Suppressor macrophage (primary cell): ENCODE measurements around the gene ISG15.
A peak's percentile ranks its signal among the peaks of the same experiment; 100 is the strongest.

Source experiments
- DNase-seq, 4 experiments: peaks; one replicate each; pipeline ENCODE4 v3.0.0-alpha.2; 2020 to 2022
- total RNA-seq, 17 experiments: gene quantifications; one replicate each; lab custom pipeline; 2026; ENCODE audit warnings: mixed read lengths in 6 of 17, inconsistent platforms in 3 of 17; lab: John Stamatoyannopoulos, UW

Gene ISG15
- total RNA-seq = 8.6 to 4,006 (median 24.5) reads per million in 17 experiments

DNA sequence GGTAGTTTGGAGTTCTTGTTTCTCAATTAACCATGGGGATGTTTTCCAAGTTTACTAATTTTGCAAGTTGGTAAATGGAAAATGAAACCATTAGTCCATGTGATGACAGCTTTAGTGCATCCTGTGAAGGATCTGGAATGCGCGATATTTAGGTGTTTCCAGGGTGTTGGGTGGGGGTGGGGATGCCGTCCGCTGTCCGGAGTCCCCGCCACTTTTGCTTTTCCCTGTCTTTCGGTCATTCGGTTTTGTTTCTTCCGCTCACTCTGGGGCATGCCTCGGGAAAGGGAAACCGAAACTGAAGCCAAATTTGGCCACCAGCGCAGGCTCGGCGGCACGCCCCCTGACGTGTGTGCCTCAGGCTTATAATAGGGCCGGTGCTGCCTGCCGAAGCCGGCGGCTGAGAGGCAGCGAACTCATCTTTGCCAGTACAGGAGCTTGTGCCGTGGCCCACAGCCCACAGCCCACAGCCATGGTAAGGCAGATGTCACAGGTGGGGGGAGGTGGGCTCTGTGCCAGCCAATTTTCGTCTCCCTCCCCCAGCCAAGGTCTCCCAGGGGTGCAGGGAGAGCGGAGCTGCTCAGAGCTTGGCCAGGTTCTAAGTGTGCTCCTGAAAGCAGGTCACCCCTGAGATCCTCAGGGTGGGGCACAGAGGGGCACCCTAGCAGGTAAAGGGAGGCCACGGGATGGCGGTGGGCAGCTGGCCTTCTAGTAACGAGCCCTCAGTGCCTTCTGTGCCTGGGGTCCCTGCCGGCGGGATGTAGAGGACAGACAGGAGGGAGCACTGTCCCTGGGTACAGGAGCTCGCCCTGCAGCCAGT lies at the start of gene ISG15:
TSS of gene ISG15 (plus strand) at position 393 of the 817 bp plus-strand sequence. CDS start at position 470, 77 bp downstream.
- peak; percentile 91 to 95 (median 93) for DNase-seq

DNA sequence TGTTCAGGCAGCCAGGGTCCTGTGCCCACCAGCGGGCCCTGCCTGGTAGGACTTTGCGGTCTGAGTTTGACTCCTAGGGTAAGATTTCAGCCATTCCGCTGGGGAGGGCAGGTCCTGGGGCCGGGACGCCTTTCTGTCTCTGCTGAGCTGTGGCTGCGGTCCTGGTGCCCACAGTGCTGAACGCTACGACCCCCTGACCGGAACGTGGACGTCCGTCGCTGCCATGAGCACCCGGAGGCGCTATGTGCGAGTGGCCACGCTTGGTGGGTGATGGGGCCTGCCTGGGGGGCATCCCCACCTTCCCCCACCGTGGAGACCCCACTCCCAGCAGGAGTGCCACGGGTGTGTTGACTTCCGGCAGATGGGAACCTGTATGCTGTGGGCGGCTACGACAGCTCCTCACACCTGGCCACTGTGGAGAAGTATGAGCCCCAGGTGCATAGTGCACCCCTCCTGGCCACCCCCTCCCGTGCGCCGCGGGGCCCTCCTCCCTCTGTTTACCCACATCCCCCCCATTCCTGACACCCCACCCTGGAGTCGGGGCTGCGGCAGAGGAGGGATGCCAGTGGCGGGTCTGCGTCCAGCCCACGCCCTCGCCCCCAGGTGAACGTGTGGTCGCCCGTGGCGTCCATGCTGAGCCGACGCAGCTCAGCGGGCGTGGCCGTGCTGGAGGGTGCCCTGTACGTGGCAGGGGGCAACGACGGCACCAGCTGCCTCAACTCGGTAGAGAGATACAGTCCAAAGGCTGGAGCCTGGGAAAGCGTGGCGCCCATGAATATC lies 49.4 kb upstream of the ISG15 start:
- DNase-seq = no peak

DNA sequence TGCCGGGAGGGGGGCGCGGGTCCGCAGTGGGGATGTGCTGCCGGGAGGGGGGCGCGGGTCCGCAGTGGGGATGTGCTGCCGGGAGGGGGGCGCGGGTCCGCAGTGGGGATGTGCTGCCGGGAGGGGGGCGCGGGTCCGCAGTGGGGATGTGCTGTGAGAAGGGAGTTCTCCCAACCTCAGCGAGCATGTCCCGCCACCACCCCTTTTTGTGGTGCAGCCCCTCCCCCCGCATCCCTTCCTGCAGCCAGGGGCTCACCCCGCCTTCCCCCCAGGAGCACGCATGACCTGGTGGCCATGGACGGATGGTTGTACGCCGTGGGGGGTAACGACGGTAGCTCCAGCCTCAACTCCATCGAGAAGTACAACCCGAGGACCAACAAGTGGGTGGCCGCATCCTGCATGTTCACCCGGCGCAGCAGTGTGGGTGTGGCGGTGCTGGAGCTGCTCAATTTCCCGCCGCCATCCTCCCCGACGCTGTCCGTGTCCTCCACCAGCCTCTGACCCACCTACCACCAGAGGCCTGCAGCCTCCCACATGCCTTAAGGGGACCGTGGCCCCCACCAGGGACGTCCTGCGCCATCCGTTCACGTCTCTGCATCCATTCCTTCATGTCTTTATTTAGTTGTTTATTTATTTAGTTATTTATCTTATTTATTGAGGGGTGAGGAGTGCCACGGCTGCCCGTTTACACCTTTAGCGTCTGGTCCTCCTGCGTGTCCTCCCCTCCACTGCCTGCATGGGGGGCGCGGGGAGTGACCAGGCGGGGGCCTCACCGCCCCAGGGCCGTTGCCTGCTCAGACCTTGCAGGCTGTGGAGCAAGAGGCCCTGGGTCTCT lies 48.4 kb upstream of the ISG15 start:
- no peak for DNase-seq

DNA sequence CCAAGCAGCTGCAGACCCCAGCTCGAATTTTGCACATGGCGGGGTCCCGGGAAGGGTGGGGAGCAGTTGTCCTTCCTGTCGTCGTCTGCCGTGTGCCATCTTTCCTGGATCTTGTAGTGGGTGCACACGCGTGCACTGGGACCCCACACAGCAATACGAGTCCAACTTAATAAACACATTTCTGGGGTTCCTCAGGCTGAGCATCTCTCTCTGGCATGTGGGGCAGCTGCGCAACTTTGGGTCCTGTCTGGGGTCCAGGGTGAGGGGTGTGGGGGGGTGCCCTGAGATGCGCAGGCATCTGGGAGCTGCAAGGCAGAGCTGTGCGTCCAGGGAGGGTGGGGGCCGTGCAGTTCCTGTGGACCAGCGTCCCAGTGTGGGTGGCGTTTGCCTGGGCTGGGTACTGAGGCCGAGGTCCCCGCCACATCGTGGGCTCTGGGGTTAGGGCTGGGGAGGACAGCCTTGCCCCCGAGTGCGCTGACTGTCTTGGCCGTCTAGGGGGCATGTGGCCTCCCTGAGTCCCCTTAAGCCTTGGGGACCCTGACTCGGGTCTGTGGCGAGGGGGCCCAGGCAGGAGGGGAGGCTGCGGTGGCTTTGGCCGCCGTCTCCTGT lies 47.7 kb upstream of the ISG15 start:
- DNase-seq = no peak

DNA sequence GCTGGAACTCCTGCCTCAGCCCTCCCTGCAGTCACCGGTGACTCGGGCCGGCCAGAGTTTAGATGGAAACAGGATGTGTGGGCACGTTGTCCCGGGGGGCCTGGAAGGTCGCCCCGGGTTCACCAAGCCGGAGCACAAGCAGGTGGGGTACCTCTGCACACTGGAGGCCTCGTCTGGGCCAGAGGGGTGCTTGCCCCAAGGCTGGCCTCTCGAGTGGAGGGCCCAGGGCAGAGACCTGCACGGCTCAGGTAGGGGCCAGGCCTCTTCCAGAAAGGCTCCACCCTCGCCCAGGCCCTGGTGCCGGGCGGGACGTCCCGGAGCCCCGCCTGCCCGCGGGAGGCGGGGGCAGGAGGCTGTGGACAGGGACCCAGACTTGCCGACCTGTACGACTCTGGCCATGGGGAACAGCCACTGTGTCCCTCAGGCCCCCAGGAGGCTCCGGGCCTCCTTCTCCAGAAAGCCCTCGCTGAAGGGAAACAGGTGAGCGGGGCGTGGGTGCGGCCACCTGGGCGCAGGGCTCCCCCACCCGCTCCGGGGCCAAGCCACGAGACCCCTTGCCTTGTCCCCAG lies 47.1 kb upstream of the ISG15 start, which contains the start of gene PLEKHN1:
TSS of gene PLEKHN1 (plus strand) at position 348 of the 569 bp plus-strand sequence. CDS start at position 398, 50 bp downstream.
- peak in 3 of 4 experiments; percentile 27 to 66 (median 52) for DNase-seq

DNA sequence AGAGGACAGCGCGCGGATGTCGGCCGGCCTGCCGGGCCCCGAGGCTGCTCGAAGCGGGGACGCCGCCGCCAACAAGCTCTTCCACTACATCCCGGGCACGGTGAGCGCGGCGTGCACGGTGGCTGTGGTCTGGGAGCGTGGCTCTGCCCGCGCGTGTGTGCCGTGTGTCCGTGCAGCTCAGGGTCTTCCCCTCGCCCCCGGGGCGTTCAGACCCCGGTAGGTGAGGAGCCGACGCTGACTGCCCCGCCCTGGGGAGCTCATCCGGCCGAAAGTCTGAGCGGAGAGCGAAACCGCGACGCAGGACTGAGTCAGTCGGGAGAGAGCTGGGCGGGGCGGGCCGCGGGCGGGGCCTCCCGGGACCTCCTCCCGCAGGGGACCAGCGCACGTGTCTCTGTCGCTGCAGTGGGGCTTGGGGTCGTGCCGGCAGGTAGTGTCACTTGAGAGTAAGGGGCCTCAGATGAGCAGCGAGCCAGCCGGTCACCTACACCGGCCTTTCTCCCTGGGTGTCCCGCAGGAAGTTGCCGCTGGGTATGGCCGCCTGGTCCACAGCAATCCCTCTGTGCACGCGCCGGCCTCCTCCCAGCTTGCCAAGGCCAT lies 46.5 kb upstream of the ISG15 start:
- DNase-seq = peak; percentile 49 to 79 (median 62)

DNA sequence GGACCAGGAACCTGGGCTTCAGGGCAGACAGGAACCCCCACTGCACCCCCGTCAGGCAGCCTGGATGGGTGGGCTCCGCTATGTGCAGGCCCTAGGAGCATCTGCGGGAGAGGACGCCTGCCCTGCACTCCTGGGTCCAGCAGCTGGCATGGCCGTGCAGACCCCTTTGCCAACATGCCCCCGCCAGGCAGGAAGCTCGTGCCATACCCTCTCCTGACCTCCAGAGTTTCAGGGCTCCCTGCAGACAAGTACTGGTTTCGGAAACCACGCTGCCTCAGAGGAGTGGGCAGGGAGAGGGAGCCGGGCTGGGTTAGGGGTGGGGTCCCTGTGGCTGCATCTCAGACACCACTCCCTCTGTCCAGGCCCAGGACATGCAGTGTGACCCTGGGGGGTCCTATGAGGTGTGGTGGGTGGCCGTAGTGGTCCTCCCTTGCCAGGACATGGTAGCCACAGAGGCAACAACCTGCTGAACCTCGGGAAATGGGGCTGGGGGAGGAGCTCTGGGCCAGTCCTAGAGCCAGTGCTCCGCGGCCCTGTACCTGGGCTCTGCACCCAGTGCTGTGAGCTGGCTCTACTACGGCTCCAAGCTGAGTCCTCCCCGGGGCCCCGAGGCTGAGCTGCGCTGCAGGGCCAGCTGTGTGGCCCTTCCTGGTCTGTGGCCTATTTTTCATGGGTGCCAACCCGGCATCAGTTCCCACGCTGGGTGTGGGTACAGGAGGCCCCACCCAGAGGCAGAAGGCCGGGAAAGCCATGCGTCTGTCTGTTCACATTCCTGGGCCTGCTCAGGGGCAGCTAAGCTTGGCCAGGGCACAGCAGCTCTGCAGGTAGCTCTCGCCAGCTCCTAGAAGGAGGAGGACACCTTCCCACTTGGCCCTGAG lies 45.6 kb upstream of the ISG15 start:
- no peak for DNase-seq

DNA sequence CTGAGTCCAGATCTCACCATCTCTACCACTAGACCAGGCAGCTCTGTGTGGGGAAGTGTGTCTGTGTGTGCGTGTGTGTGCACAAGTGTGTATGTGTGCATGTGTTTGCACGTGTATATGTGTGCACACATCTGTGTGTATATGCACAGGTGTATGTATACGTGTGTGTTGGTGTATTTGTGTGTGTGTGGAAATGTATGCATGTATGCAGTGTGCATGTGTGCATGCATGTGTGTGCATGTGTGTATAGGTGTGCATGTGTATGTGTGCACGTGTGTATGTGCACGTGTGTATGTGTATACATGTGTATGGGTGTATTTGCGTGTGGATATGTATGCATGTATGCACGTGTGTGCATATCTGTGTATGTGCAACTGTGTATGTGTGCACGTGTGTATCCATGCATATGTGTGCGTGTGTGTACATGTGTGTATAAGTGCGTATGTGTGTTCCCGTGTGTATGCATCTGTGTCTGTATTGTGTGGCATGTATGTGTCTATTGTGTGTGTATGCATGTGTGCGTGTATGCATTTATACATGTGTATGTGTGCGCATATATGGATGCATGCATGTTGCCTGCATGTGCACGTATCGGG lies 43.9 kb upstream of the ISG15 start:
- DNase-seq = no peak

DNA sequence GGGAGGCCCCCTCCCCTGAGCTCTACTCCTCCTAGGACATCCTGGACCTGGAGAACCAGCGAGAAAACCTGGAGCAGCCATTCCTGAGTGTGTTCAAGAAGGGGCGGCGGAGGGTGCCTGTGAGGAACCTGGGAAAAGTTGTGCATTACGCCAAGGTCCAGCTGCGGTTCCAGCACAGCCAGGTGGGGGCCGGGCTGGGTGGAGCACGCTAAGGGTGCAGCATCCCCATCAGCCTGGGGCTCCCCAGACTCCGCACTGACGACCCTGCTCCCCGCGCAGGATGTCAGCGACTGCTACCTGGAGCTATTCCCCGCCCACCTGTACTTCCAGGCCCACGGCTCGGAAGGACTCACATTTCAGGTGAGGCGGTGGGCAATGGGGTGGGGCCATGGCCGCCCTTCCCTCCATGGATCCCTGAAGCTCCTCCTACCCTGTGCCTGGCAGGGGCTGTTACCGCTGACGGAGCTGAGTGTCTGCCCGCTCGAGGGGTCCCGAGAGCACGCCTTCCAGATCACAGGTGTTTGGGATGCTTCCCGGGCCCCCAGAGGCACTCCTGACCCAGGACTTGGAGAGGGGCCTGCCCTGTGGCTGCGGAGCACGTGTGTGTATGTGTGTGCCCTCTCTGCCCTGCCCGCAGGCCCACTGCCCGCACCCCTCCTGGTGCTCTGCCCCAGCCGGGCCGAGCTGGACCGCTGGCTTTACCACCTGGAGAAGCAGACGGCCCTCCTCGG lies 42.9 kb upstream of the ISG15 start:
- DNase-seq = peak in 1 of 4 experiments; percentile 0

DNA sequence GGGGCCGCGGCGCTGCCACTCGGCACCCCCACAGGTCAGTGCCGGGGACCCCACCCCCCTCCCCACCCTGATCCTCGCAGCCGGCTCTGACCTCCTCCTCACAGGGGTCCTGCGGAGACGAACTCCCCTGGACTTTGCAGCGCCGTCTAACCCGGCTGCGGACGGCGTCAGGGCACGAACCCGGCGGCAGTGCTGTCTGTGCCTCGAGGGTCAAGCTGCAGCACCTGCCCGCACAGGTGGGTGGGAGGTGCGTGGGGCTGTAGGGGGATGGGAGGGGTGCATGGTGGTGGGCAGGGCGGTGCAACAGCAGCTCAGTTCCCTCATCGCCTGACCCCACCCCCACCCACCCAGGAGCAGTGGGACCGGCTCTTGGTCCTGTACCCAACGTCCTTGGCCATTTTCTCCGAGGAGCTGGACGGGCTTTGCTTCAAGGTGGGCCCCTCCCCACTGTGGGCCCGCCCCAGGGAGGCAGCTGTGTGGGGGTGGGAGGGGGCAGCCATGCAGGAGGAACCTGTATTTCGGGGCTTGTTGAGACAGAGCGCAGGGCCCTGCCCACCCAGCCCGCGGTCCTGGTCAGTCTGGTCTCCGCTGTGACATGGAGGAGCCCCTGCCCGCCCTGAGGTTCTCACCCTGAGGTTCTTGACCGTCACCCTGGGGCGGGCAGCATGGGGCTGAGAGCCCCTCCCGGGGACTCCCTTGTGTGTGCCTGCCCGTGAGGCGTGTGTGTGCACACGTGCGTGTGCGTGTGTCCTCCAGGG lies 42.1 kb upstream of the ISG15 start:
- peak in 1 of 4 experiments; percentile 1 for DNase-seq

DNA sequence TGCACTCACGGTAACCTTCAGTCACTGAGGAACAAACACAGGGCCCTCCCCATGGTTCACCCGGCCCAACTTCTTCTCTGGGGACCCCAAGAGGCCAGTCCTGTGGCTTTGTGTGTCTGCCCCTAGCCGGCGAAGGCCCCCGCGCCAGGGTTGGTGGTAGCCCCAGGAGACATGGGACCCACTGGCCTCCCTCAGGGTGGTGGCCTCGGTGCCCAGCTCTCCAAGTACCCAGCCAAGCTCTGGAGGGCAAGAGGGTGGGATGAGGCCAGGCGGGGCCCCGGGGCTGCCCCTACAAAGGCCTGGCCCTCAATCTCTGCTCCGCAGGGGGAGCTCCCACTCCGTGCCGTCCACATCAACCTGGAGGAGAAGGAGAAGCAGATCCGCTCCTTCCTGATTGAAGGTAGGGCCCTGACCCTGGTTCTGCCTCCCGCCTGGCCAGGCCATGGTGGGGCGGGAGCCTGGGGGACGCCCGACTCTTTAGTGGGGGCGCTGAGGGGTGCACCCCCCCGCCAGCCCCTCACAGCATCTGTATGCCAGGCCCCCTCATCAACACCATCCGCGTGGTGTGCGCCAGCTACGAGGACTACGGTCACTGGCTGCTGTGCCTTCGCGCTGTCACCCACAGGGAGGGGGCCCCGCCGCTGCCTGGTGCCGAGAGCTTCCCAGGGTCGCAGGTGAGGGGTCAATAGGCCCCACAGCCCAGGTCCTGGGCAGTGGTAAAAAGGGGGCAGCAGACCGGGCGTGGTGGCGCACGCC lies 41.4 kb upstream of the ISG15 start:
- DNase-seq = no peak

DNA sequence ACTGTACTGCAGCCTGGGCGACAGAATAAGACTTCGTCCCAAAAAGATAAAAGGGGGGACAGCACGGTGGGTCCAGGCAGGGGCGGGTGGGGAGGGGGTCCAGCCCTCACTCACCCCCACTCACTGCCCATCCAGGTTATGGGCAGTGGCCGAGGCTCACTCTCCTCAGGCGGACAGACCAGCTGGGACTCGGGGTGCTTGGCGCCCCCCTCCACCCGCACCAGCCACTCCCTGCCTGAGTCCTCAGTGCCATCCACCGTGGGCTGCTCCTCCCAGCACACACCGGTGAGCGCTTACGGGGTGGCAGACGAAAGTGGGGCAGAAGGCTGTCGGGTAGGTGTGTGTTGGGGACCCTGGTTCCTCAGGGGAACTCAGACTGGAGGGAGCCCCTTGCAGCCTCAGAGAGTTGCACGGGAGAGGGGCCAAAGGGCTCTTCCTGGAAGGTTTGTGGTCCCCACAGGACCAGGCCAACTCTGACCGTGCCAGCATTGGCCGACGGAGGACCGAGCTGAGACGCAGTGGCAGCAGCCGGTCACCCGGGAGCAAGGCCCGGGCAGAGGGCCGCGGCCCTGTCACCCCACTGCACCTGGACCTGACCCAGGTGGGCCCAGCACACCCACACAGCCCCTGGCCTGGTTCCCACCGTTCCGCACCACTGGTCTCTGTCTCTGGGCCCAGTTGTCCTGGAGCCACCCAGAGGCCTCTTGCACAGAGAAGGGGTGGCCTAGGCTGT lies 40.4 kb upstream of the ISG15 start:
- no peak for DNase-seq

DNA sequence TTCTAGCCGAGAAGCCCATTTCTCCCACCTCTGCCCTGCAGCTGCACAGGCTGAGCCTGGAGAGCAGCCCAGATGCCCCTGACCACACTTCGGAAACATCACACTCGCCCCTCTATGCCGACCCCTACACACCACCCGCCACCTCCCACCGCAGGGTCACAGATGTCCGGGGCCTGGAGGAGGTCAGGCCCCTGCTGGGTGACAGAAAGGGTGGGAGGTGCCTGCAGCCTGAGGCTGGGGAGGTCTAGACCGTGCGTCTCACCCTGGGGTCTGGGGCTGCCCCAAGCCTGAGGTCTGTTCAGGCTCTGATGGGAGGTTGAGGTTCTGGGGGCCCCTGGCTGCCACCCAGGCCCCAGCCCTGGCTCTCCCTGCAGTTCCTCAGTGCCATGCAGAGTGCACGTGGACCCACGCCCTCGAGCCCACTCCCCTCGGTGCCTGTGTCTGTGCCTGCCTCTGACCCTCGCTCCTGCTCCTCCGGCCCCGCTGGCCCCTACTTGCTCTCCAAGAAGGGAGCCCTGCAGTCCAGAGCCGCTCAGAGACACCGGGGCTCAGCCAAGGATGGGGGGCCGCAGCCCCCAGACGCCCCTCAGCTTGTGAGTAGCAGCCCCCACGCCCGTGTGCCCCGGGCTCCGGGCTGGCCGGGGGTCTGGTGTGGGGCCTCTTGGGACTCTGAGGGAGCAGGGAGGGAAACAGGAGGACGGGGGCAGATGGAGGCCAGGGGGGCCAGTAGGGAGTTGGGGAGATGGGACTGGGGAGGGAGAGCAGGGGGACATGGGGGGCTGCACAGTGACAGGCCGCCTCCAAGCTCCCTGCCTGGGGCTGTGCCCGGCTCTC lies 39.6 kb upstream of the ISG15 start:
- no peak for DNase-seq

DNA sequence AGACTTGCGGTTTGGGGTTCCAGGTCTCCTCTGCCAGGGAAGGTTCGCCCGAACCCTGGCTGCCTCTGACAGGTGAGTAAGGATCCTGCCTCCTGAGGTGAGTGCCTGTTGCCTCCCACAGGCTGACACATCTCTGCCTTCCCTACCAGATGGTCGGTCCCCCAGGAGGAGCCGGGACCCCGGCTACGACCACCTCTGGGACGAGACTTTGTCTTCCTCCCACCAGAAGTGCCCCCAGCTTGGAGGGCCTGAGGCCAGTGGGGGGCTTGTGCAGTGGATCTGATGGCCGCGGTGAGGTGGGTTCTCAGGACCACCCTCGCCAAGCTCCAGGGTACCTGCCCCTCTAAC lies 39.0 kb upstream of the ISG15 start:
- no peak for DNase-seq

DNA sequence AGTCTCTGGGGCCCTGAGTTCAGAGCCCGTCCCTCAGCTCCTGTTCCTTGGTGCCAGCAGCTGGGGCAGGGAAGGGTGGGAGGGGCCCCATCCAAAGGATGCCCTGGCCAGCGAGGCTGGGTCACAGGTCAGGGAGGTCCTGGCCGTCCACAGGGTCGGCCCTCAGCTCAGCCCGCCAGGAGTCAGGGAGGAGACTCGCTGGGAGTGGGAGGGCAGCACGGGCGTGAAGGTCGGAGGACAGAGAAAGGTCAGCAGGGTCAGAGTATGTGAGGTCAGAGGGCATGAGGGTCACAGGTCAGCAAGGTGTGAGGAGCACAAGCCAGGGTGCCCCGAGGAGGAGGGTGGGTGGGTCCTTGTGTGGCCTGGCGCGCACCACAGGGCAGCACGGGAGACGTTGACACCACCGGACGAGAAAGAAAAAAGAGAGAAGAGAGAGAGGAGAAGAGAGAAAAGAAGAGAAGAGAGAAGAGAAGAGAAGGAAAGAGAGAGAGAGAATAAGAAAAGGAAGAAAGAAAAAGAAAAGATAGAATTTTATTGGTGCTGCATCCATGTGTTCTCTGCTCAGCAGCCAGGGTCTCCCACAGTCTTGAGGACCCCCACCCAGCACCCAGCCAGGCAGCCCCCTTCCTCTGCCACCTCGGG lies 38.5 kb upstream of the ISG15 start:
- peak in 1 of 4 experiments; percentile 2 for DNase-seq
